Glutamatergic neuron (in vitro differentiated cells): ENCODE data around the gene PLEKHA5. TPM values are rescaled to one million over a fixed set of nuclear protein-coding genes. Genes with fewer than 3 reads are reported as not detected.

Experiments
- DNase-seq: peaks from one replicate; pipeline ENCODE4 v3.0.0; 2022
- H3K27ac Mint-ChIP-seq: one replicate; pipeline ENCODE4 v1.8.0; 2020; ENCODE audit warnings: mild to moderate bottlenecking, mixed read lengths, inconsistent platforms; ENCODE audit not compliant: unreplicated experiment
- H3K27me3 Mint-ChIP-seq: one replicate; pipeline ENCODE4 v1.8.0; 2020; ENCODE audit warnings: mild to moderate bottlenecking, moderate library complexity, mixed read lengths, inconsistent platforms; ENCODE audit not compliant: unreplicated experiment
- H3K36me3 Mint-ChIP-seq: one replicate; pipeline ENCODE4 v1.8.0; 2020; ENCODE audit warnings: mild to moderate bottlenecking, mixed read lengths, inconsistent platforms; ENCODE audit not compliant: unreplicated experiment
- H3K4me1 Mint-ChIP-seq: one replicate; pipeline ENCODE4 v1.8.0; 2020; ENCODE audit warnings: mild to moderate bottlenecking, low read depth, mixed read lengths, inconsistent platforms; ENCODE audit not compliant: unreplicated experiment
- H3K4me3 Mint-ChIP-seq: one replicate; pipeline ENCODE4 v1.8.0; 2020; ENCODE audit warnings: mild to moderate bottlenecking, mixed read lengths, inconsistent platforms; ENCODE audit not compliant: unreplicated experiment
- H3K9me3 Mint-ChIP-seq: one replicate; pipeline ENCODE4 v1.8.0; 2020; ENCODE audit warnings: mild to moderate bottlenecking, moderate library complexity, mixed read lengths, inconsistent platforms; ENCODE audit not compliant: unreplicated experiment
- total RNA-seq: library from RNA; stranded (reverse); fragmentation: NEBNext Ultra II Directional; extraction: Animal tissue kit (Norgen Biotek cat#: 25700); gene quantifications from one replicate; pipeline ENCODE4 v1.2.1, GENCODE V29; 2021; ENCODE audit not compliant: unreplicated experiment
- TF ChIP-seq, protein P1 (sequence below): fragments of 200-600 bp; sonication (generic); IDR thresholded peaks from one replicate; pipeline ENCODE4 v1.5.0; 2021; ENCODE audit not compliant: partially characterized antibody, unreplicated experiment

PLEKHA5 gene
- total RNA-seq, 1 donor from 2014 or later, result 314 TPM

DNA sequence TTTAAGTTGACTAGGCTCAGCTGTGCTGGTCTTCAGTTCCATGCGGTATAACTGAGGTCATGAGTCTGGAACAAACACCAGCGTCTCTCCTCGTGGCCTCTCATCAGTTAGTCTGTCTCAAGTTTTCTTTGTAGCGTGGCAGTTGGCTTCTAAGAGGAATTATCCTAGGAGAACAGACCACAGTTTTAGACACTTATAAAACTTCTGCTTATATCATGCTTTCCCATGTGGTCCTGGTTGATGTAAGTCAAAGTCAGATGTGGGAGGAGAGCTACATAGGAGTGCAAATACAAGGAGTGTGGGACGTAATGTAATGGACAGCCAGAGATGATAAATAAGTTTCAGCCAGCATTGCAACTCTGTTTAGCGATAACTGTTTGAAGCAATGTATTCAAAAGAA, 14.8 kb downstream of the PLEKHA5 start:
- no peak overlapping the region for H3K27ac Mint-ChIP-seq
- H3K9me3 Mint-ChIP-seq, result peaks cover 3% of the 10 kb centered on the region
- TF ChIP-seq, protein P1, sequence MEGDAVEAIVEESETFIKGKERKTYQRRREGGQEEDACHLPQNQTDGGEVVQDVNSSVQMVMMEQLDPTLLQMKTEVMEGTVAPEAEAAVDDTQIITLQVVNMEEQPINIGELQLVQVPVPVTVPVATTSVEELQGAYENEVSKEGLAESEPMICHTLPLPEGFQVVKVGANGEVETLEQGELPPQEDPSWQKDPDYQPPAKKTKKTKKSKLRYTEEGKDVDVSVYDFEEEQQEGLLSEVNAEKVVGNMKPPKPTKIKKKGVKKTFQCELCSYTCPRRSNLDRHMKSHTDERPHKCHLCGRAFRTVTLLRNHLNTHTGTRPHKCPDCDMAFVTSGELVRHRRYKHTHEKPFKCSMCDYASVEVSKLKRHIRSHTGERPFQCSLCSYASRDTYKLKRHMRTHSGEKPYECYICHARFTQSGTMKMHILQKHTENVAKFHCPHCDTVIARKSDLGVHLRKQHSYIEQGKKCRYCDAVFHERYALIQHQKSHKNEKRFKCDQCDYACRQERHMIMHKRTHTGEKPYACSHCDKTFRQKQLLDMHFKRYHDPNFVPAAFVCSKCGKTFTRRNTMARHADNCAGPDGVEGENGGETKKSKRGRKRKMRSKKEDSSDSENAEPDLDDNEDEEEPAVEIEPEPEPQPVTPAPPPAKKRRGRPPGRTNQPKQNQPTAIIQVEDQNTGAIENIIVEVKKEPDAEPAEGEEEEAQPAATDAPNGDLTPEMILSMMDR, result no peak
- peaks cover 18% of the 10 kb centered on the region for H3K4me1 Mint-ChIP-seq
- peaks cover 5% of the 10 kb centered on the region for H3K36me3 Mint-ChIP-seq
- H3K4me3 Mint-ChIP-seq, result no peak overlapping the region
- no peak for DNase-seq
- H3K27me3 Mint-ChIP-seq, result peaks cover 3% of the 10 kb centered on the region

- Mint-ChIP-seq H3K27me3 (peaks cover 2% of the 10 kb centered on the region), H3K36me3 (peaks cover 1% of the 10 kb centered on the region), H3K4me1 (peaks cover 12% of the 10 kb centered on the region), H3K9me3 (peaks cover 3% of the 10 kb centered on the region), H3K27ac (no peak overlapping the region), H3K4me3 (no peak overlapping the region)
- DNase-seq, result no peak
- TF ChIP-seq, protein P1, result no peak
Observed at GRCh38 chr12:19144985-19145384, 15.5 kb downstream of the PLEKHA5 start.

- peaks cover 3% of the 10 kb centered on the region for H3K27me3 Mint-ChIP-seq
- no peaks in the 10 kb centered on the region for H3K36me3 Mint-ChIP-seq
- no peak for DNase-seq
- TF ChIP-seq, protein P1, result no peak
- H3K4me1 Mint-ChIP-seq, result peaks cover 7% of the 10 kb centered on the region
- no peak overlapping the region for H3K27ac Mint-ChIP-seq
- H3K9me3 Mint-ChIP-seq, result peaks cover 7% of the 10 kb centered on the region
- H3K4me3 Mint-ChIP-seq, result no peak overlapping the region
Observed at GRCh38 chr12:19148860-19149259, 19.3 kb downstream of the PLEKHA5 start.

DNA sequence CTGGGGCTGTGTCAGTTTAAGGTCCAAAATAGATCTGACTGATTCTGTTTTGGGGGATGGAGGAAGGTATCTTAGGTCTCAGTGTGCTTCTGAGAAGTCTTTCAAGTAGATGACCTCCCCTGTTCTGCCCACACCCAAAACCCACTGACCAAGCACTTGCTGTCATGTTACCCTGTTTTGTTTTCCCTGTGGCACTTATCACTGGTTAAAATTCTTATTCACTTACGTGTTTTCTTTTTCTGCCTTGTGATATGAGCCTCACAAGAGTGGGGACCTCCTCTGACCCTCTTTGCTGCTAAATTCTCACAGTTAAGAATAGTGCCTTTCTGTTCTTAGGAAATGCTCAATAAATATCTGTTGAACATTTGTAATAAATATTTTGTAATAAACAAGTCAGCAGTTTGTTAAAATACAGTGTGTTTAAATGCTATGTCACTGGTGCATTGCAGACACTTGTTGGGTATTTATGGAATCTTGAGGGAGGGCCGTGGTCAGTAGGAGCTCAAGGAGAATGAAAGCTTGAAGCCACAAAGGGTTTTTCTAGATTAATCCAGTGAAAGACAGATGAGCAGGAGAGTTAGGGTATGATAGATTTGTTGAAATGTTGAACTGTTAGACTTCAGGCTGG, 20.9 kb downstream of the PLEKHA5 start:
- H3K4me3 Mint-ChIP-seq, result no peak overlapping the region

GRCh38 chr12:19151298-19151697, 21.8 kb downstream of the PLEKHA5 start:
- Mint-ChIP-seq H3K36me3 (no peaks in the 10 kb centered on the region), H3K4me1 (peaks cover 9% of the 10 kb centered on the region), H3K27me3 (peaks cover 3% of the 10 kb centered on the region), H3K4me3 (no peak overlapping the region), H3K27ac (no peak overlapping the region), H3K9me3 (peaks cover 7% of the 10 kb centered on the region)
- TF ChIP-seq, protein P1, result no peak
- no peak for DNase-seq

More for the DNA sequence above, 20.9 kb downstream of the PLEKHA5 start:
- Mint-ChIP-seq H3K4me1 (peaks cover 5% of the 10 kb centered on the region), H3K27me3 (peaks cover 3% of the 10 kb centered on the region), H3K36me3 (no peaks in the 10 kb centered on the region), H3K9me3 (peaks cover 7% of the 10 kb centered on the region), H3K27ac (no peak overlapping the region)
- TF ChIP-seq, protein P1, result no peak
- DNase-seq, result no peak
